Thyroid gland (tissue), 4 donors: ENCODE results near the gene EEF1A2. TPM values are rescaled to one million over a fixed set of nuclear protein-coding genes. Genes with fewer than 3 reads are reported as not detected.

Source experiments
- DNase-seq, 2 donors: peaks; one replicate each; pipeline ENCODE4 v3.0.0-alpha.2; 2019
- H3K27ac ChIP-seq, 3 donors: fragments of 200-600 bp; sonication (generic); 1 replicate in 2 of 3; 2 replicates in 1 of 3; pipeline ENCODE4 v1.5.1; 2016 to 2019; ENCODE audit warnings: mild to moderate bottlenecking in 1 of 3, moderate library complexity in 1 of 3
- H3K27me3 ChIP-seq: fragments of 200-600 bp; sonication (generic); one replicate; pipeline ENCODE4 v1.5.1; 2019
- H3K36me3 ChIP-seq, 2 donors: fragments of 200-600 bp; sonication (generic); one replicate each; pipeline ENCODE4 v1.5.1; 2016 to 2019
- H3K4me1 ChIP-seq, 2 donors: fragments of 200-600 bp; sonication (generic); one replicate each; pipeline ENCODE4 v1.5.1; 2017 to 2019
- H3K4me3 ChIP-seq, 3 donors: fragments of 200-600 bp; sonication (generic); replicated peaks in 1 of 3; 1 replicate in 2 of 3; 2 replicates in 1 of 3; pipeline ENCODE4 v1.5.1; 2016; ENCODE audit warnings: mild to moderate bottlenecking in 1 of 3
- H3K9me3 ChIP-seq: fragments of 200-600 bp; sonication (generic); one replicate; pipeline ENCODE4 v1.5.1; 2017
- POLR2A ChIP-seq, 2 donors: fragments of 450-650 bp; IDR thresholded peaks; one replicate each; pipeline ENCODE4 v1.6.1; 2017; ENCODE audit warnings: antibody characterized with exemption in 2 of 2, mild to moderate bottlenecking in 2 of 2, moderate library complexity in 1 of 2
- WGBS, 2 donors: methylation state at CpG; one replicate each; pipeline ENCODE4 v1.1.5; 2017; 5-methylcytosine and 5-hydroxymethylcytosine counted together
- intact Hi-C: fragments of 100-400 bp; cut with DNase I; formaldehyde crosslinking; loops from one replicate; pipeline ENCODE4 v1.15.1; 2023
- total RNA-seq, 4 donors: library from RNA; depleted of rRNA; stranded (reverse); fragments of >200 nt; gene quantifications; one replicate each; pipeline ENCODE4 v1.2.3, GENCODE V29; 2016
- TF ChIP-seq, protein P1 (sequence below), 6 experiments: fragments of 200-600 bp in 3 of 6; fragments of 450-650 bp in 3 of 6; sonication (generic) in 3 of 6; IDR thresholded peaks; one replicate each; pipeline ENCODE4 v1.5.1; 2016 to 2019; ENCODE audit warnings: antibody characterized with exemption in 6 of 6, mild to moderate bottlenecking in 2 of 6, inconsistent platforms in 1 of 6, moderate library complexity in 1 of 6

The EEF1A2 gene
- total RNA-seq, 4 donors from 2014 or later: 0.22 to 2.0 (median 1.3) TPM

DNA sequence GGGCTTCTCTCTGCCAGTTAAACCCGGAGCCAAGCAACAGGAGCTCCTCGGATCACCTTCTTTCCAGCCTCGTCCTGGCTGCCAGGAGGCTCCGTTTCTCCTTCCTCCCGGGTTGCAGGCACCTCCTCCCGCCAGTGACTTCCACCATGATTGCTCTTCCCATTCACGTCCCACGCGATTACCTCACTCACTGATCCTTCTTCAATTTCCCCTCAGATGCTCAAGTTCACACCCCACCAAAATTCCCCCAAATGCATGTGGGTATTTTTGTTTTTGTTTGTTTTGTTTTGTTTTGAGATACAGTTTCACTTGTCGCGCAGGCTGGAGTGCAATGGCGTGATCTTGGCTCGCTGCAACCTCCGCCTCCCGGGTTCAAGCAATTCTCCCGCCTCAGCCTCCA lies 51.6 kb downstream of the EEF1A2 start:
- no peaks in the 10 kb centered on the region for H3K36me3 ChIP-seq
- no peaks in the 10 kb centered on the region for H3K27me3 ChIP-seq
- DNase-seq: no peak
- TF ChIP-seq, protein P1, sequence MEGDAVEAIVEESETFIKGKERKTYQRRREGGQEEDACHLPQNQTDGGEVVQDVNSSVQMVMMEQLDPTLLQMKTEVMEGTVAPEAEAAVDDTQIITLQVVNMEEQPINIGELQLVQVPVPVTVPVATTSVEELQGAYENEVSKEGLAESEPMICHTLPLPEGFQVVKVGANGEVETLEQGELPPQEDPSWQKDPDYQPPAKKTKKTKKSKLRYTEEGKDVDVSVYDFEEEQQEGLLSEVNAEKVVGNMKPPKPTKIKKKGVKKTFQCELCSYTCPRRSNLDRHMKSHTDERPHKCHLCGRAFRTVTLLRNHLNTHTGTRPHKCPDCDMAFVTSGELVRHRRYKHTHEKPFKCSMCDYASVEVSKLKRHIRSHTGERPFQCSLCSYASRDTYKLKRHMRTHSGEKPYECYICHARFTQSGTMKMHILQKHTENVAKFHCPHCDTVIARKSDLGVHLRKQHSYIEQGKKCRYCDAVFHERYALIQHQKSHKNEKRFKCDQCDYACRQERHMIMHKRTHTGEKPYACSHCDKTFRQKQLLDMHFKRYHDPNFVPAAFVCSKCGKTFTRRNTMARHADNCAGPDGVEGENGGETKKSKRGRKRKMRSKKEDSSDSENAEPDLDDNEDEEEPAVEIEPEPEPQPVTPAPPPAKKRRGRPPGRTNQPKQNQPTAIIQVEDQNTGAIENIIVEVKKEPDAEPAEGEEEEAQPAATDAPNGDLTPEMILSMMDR (IDR thresholded peaks at IDR 0.05): no peak
- TF ChIP-seq POLR2A (IDR thresholded peaks at IDR 0.05): no peak
- 77 to 78% methylated on average over 16 of the region's 16 CpGs for WGBS, 2 donors
- no peaks in the 10 kb centered on the region for H3K4me1 ChIP-seq
- intact Hi-C loops: no loop called here
- H3K9me3 ChIP-seq: no peaks in the 10 kb centered on the region
- H3K4me3 ChIP-seq: no peak overlapping the region
- no peak overlapping the region for H3K27ac ChIP-seq

DNA sequence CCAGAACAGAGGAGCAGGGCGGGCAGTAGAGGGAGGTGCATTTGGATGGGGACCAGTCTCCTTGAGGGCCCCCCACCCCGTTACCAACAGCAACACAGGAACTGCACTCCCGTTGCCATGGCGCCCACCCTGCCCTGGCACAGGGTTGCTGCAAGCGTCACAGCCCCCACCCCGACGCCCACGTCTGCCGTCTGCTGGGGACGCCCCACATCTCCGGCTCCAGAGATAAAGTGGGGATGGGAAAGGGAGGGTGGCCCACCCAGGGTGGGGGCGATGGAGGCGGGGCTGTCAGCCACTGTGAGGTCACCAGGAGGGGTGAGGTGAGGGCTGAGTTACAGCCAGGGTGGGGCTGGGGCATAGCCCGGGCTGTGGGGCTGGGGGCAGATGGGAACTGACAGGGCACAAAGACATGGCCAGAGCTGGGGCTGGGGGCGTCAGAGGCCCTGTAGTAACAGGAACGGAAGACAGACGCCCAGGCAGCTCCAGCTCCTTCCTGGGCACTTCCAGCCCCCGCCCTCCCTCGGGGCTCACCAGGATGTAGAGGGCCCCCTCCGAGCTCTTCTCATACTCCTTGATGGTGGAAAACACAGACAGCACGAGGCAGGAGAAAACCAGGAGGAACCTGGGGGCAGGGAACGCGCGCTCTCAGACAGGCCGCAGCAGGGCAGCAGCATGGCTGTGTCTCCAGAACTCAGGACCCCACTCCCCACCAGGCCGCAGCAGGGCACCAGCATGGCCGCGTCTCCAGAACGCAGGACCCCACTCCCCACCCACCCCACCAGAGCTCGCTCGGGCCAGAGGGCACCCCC lies 52.5 kb downstream of the EEF1A2 start:
- no peak for DNase-seq
- WGBS, 2 donors: 63 to 66% methylated on average over 28 to 30 of the region's 31 CpGs
- no peak overlapping the region for H3K27ac ChIP-seq
- TF ChIP-seq, protein P1 (IDR thresholded peaks at IDR 0.05): no peak
- TF ChIP-seq POLR2A (IDR thresholded peaks at IDR 0.05): no peak
- H3K36me3 ChIP-seq: no peaks in the 10 kb centered on the region
- no peak overlapping the region for H3K4me3 ChIP-seq
- H3K9me3 ChIP-seq: no peaks in the 10 kb centered on the region
- H3K4me1 ChIP-seq: no peaks in the 10 kb centered on the region
- H3K27me3 ChIP-seq: no peaks in the 10 kb centered on the region
- intact Hi-C loops: no loop called here

DNA sequence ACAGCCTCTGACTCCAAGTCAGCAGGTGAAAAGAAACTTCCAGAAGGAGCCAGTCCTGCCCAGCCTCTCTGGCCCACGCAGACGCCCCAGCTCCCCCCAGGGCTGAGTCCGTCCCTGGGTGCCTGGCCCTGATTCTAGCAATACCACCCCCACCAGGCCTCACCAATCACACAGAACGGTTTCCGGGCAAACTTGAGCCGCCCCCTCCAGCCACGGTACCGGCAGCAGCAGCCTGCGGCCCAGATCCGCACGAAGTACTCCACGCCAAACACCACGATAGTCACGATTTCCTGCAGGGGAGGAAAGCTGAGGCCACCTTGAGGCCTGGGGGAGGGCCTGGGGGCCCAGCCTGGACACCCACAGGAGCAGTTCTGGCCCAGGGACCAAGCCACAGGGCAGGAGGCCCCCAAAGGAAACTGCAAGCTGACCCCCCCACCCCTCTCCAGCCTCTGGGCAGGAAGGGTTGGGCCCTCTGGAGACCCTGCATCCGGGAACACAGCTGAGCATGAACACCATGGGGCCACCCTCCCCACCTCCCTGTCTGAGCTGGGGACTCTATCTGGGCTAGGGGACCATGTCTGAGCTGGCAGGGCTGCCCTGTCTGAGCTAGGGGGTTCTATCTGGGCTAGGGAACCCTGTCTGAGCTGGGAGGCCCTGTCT lies 53.7 kb downstream of the EEF1A2 start:
- Histone ChIP-seq H3K9me3 (no peaks in the 10 kb centered on the region), H3K4me1 (no peaks in the 10 kb centered on the region), H3K4me3 (no peak overlapping the region), H3K36me3 (no peaks in the 10 kb centered on the region), H3K27me3 (no peaks in the 10 kb centered on the region), H3K27ac (no peak overlapping the region)
- TF ChIP-seq POLR2A (IDR thresholded peaks at IDR 0.05): no peak
- TF ChIP-seq, protein P1 (IDR thresholded peaks at IDR 0.05): no peak
- intact Hi-C loops: no loop called here
- WGBS, 2 donors: 78 to 86% methylated on average over 11 to 15 of the region's 15 CpGs
- no peak for DNase-seq

DNA sequence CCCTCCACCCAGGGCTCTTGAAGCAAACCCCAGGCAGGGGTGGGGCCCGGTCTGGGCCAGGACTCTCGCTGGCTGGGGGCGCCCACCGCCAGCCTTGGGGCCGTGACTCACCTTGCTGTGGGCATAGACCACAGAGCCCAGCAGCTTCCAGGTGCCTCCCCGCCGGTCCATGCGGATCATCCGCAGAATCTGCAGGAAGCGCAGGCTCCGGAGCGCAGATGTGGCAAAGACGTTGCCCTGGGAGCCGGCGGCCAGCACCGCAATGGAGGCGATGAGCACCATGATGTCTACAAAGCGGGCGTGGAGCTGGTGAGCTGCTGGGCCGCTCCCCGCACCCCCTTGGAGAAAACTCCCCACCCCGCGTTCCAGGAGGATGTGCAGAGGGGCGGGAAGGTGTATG lies 54.3 kb downstream of the EEF1A2 start:
- no peaks in the 10 kb centered on the region for H3K27me3 ChIP-seq

More for the DNA sequence above, 54.3 kb downstream of the EEF1A2 start:
- intact Hi-C loops: no loop called here
- Histone ChIP-seq H3K4me1 (no peaks in the 10 kb centered on the region), H3K27ac (no peak overlapping the region), H3K36me3 (no peaks in the 10 kb centered on the region), H3K9me3 (no peaks in the 10 kb centered on the region), H3K4me3 (no peak overlapping the region)
- 92 to 93% methylated on average over 22 to 24 of the region's 24 CpGs for WGBS, 2 donors
- DNase-seq: no peak
- TF ChIP-seq POLR2A (IDR thresholded peaks at IDR 0.05): no peak
- TF ChIP-seq, protein P1 (IDR thresholded peaks at IDR 0.05): no peak
